Measurements from ENCODE around the gene ARL14EPL.

DNA sequence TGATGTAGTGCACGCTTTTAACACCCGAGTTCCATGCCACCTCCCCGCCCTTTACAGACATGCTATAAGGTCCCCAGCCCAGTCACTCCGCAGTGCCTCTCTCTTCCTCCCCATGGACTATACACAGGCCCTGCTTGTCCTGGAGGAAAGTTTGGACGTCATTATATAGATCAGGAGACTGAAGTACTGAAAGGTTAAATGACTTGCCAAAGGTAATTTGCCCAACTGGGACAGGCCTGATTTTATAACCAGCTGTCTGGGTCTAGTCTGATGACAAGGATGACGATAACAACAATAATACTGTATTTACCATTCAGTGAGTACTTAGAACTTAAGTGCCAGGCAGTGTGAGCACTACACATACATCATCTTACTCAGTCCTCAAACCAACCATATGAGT is 36.9 kb upstream of the ARL14EPL start:
- TF ChIP-seq, protein P1, sequence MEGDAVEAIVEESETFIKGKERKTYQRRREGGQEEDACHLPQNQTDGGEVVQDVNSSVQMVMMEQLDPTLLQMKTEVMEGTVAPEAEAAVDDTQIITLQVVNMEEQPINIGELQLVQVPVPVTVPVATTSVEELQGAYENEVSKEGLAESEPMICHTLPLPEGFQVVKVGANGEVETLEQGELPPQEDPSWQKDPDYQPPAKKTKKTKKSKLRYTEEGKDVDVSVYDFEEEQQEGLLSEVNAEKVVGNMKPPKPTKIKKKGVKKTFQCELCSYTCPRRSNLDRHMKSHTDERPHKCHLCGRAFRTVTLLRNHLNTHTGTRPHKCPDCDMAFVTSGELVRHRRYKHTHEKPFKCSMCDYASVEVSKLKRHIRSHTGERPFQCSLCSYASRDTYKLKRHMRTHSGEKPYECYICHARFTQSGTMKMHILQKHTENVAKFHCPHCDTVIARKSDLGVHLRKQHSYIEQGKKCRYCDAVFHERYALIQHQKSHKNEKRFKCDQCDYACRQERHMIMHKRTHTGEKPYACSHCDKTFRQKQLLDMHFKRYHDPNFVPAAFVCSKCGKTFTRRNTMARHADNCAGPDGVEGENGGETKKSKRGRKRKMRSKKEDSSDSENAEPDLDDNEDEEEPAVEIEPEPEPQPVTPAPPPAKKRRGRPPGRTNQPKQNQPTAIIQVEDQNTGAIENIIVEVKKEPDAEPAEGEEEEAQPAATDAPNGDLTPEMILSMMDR (IDR thresholded peaks at IDR 0.05; ENCODE audit: insufficient read depth, low read depth, low read length), result no peak
- no peak for TF ChIP-seq EZH2 (IDR thresholded peaks at IDR 0.05; ENCODE audit: insufficient read depth, low read length)
